Kidney epithelial cell (primary cell): ENCODE measurements around the gene CES2. TPM values are rescaled to one million over a fixed set of nuclear protein-coding genes. Genes with fewer than 3 reads are reported as not detected.
A peak's percentile ranks its signal among the peaks of the same experiment; 100 is the strongest.

Experiments
- DNase-seq: peaks from one replicate; pipeline ENCODE4 v3.0.0-alpha.2; 2010; ENCODE audit warnings: low read depth
- H3K27me3 ChIP-seq: 2 replicates; pipeline ENCODE4 v1.6.0; 2011; ENCODE audit warnings: low read length; ENCODE audit not compliant: control insufficient read depth, insufficient read depth
- H3K36me3 ChIP-seq: 2 replicates; pipeline ENCODE4 v1.5.1; 2011; ENCODE audit warnings: low read length; ENCODE audit not compliant: control insufficient read depth, insufficient read depth
- H3K4me3 ChIP-seq: 2 replicates; pipeline ENCODE4 v1.5.1; 2011; ENCODE audit warnings: low read depth, mild to moderate bottlenecking, control low read depth, low read length
- CTCF ChIP-seq: IDR thresholded peaks from 2 replicates; pipeline ENCODE4 v1.5.1; 2011; ENCODE audit warnings: mild to moderate bottlenecking, moderate library complexity, low read length, control low read depth, inconsistent platforms; ENCODE audit not compliant: insufficient read depth, poor library complexity, severe bottlenecking
- total RNA-seq: library from RNA; depleted of rRNA; stranded (reverse); fragments of >200 nt; gene quantifications from 2 replicates; pipeline ENCODE4 v1.2.3, GENCODE V29; 2015

CES2 gene
- total RNA-seq, 1 donor from 2014 or later, result 48.0 TPM

GRCh38 chr16:66960270-66960669, 25.0 kb downstream of the CES2 start:
- DNase-seq, result no peak
- no peaks in the 10 kb centered on the region for H3K36me3 ChIP-seq
- TF ChIP-seq CTCF, result no peak
- no peak overlapping the region for H3K4me3 ChIP-seq
- H3K27me3 ChIP-seq, result peaks cover 10% of the 10 kb centered on the region

- DNase-seq, result no peak
- peak; percentile 89 for TF ChIP-seq CTCF
These were observed 25.9 kb downstream of the CES2 start, which contains the start of gene CES3 for GRCh38 chr16:66961065-66961744. TSS of gene CES3 (plus strand) at chr16:66961266. CDS start at chr16:66961308, 42 bp downstream.

GRCh38 chr16:66961914-66962313, 26.6 kb downstream of the CES2 start:
- no peak for DNase-seq
- H3K27me3 ChIP-seq, result peaks cover 13% of the 10 kb centered on the region
- H3K4me3 ChIP-seq, result no peak overlapping the region
- no peak for TF ChIP-seq CTCF
- H3K36me3 ChIP-seq, result no peaks in the 10 kb centered on the region

More at GRCh38 chr16:66961065-66961744, 25.9 kb downstream of the CES2 start, which contains the start of gene CES3:
- Histone ChIP-seq H3K4me3 (no peak within 1 kb of the TSS), H3K36me3 (no peaks in the 10 kb centered on the region), H3K27me3 (peaks cover 13% of the 10 kb centered on the region)

- no peak for DNase-seq
- Histone ChIP-seq H3K4me3 (no peak overlapping the region), H3K27me3 (peaks cover 11% of the 10 kb centered on the region), H3K36me3 (no peaks in the 10 kb centered on the region)
- no peak for TF ChIP-seq CTCF
These were observed 28.7 kb downstream of the CES2 start for GRCh38 chr16:66964049-66964448.

- TF ChIP-seq CTCF, result no peak
- H3K4me3 ChIP-seq, result no peak overlapping the region
- DNase-seq, result no peak
- H3K27me3 ChIP-seq, result peaks cover 6% of the 10 kb centered on the region
- H3K36me3 ChIP-seq, result no peaks in the 10 kb centered on the region
These were observed 33.5 kb downstream of the CES2 start for GRCh38 chr16:66968847-66969246.
